WTC11 (cell line): ENCODE results near the gene ZNF428. TPM values are rescaled to one million over a fixed set of nuclear protein-coding genes. Genes with fewer than 3 reads are reported as not detected.

Experiments
- ATAC-seq: fragments of 200-7000 bp; cut with Tn5 transposase; 2 replicates; pipeline ENCODE4 v1.10.0; 2021; ENCODE audit warnings: mild to moderate bottlenecking, moderate library complexity
- CTCF ChIA-PET: fragments of 300-600 bp; sonication (Branson Sonifier 250); formaldehyde crosslinking; loops from one replicate; lab custom pipeline; 2021; ENCODE audit warnings: antibody characterized with exemption; lab: Charles Lee
- POLR2A ChIA-PET: fragments of 350-600 bp; sonication (Branson Sonifier 250); formaldehyde crosslinking; loops from one replicate; lab custom pipeline; 2021; ENCODE audit warnings: antibody characterized with exemption; lab: Charles Lee
- DNase-seq: peaks from one replicate; pipeline ENCODE4 v3.0.0; 2021; ENCODE audit warnings: low spot score
- H3K27ac Mint-ChIP-seq: 2 replicates; pipeline ENCODE4 v1.8.0; 2021; ENCODE audit warnings: mixed read lengths
- H3K27me3 Mint-ChIP-seq: 2 replicates; pipeline ENCODE4 v1.8.0; 2021; ENCODE audit warnings: low read depth, mild to moderate bottlenecking, moderate library complexity, mixed read lengths
- H3K36me3 Mint-ChIP-seq: 2 replicates; pipeline ENCODE4 v1.8.0; 2021; ENCODE audit warnings: mixed read lengths
- H3K4me1 Mint-ChIP-seq: 2 replicates; pipeline ENCODE4 v1.8.0; 2022; ENCODE audit warnings: mixed read lengths
- H3K4me3 Mint-ChIP-seq: 2 replicates; pipeline ENCODE4 v1.8.0; 2021; ENCODE audit warnings: mild to moderate bottlenecking, moderate library complexity, mixed read lengths
- H3K9me3 Mint-ChIP-seq: 2 replicates; pipeline ENCODE4 v1.8.0; 2021; ENCODE audit warnings: mixed read lengths
- AR ChIP-seq: fragments of 250-450 bp; sonication (Bioruptor Pico); IDR thresholded peaks from 2 replicates; pipeline ENCODE4 v1.9.0; 2021; ENCODE audit warnings: mild to moderate bottlenecking
- ATF1 ChIP-seq: sonication (generic); formaldehyde crosslinking; IDR thresholded peaks from 2 replicates; pipeline ENCODE4 v1.8.1; 2023; ENCODE audit warnings: mild to moderate bottlenecking, moderate library complexity, missing genetic modification reagents
- CREB1 ChIP-seq: sonication (generic); formaldehyde crosslinking; IDR thresholded peaks from 2 replicates; pipeline ENCODE4 v1.8.0; 2023; ENCODE audit warnings: mild to moderate bottlenecking, missing genetic modification reagents
- EMX1 ChIP-seq: fragments of 250-450 bp; sonication (Bioruptor Pico); IDR thresholded peaks from 2 replicates; pipeline ENCODE4 v1.8.0; 2021; ENCODE audit warnings: mild to moderate bottlenecking
- FOXJ3 ChIP-seq: sonication (generic); formaldehyde crosslinking; IDR thresholded peaks from 2 replicates; pipeline ENCODE4 v1.9.0; 2021; ENCODE audit warnings: missing genetic modification reagents, mild to moderate bottlenecking, borderline replicate concordance
- FOXP1 ChIP-seq: sonication (generic); formaldehyde crosslinking; IDR thresholded peaks from 2 replicates; pipeline ENCODE4 v1.8.0; 2022; ENCODE audit warnings: missing genetic modification reagents, mild to moderate bottlenecking, moderate library complexity, borderline replicate concordance
- MXD4 ChIP-seq: fragments of 250-450 bp; sonication (Bioruptor Pico); IDR thresholded peaks from 2 replicates; pipeline ENCODE4 v1.8.0; 2021; ENCODE audit warnings: mild to moderate bottlenecking, moderate library complexity, borderline replicate concordance
- NFATC4 ChIP-seq: fragments of 250-450 bp; sonication (Bioruptor Pico); IDR thresholded peaks from 2 replicates; pipeline ENCODE4 v1.9.0; 2021; ENCODE audit warnings: mild to moderate bottlenecking
- NR1H2 ChIP-seq: sonication (generic); formaldehyde crosslinking; IDR thresholded peaks from 2 replicates; pipeline ENCODE4 v1.9.0; 2021; ENCODE audit warnings: mild to moderate bottlenecking, moderate library complexity, missing genetic modification reagents
- RORB ChIP-seq: fragments of 250-450 bp; sonication (Bioruptor Pico); IDR thresholded peaks from 2 replicates; pipeline ENCODE4 v1.9.0; 2021; ENCODE audit warnings: mild to moderate bottlenecking
- SP1 ChIP-seq: sonication (generic); formaldehyde crosslinking; conservative IDR thresholded peaks from 2 replicates; pipeline ENCODE4 v1.8.1; 2022; ENCODE audit warnings: missing genetic modification reagents
- TEAD1 ChIP-seq: sonication (generic); formaldehyde crosslinking; IDR thresholded peaks from 2 replicates; pipeline ENCODE4 v1.8.0; 2022; ENCODE audit warnings: mild to moderate bottlenecking, missing genetic modification reagents
- TP53 ChIP-seq: sonication (generic); formaldehyde crosslinking; IDR thresholded peaks from 2 replicates; pipeline ENCODE4 v1.8.1; 2023; ENCODE audit warnings: mild to moderate bottlenecking, missing genetic modification reagents
- ZBTB21 ChIP-seq: sonication (generic); formaldehyde crosslinking; IDR thresholded peaks from 2 replicates; pipeline ENCODE4 v1.8.1; 2023; ENCODE audit warnings: mild to moderate bottlenecking, missing genetic modification reagents, borderline replicate concordance
- ZNF317 ChIP-seq: sonication (generic); formaldehyde crosslinking; IDR thresholded peaks from 2 replicates; pipeline ENCODE4 v1.8.1; 2023; ENCODE audit warnings: low read depth, mild to moderate bottlenecking, moderate library complexity, missing genetic modification reagents, borderline replicate concordance
- ZNF671 ChIP-seq: fragments of 250-450 bp; sonication (Bioruptor Pico); IDR thresholded peaks from 2 replicates; pipeline ENCODE4 v1.8.0; 2021; ENCODE audit warnings: mild to moderate bottlenecking
- total RNA-seq: library from RNA; stranded (reverse); gene quantifications from 3 replicates; pipeline ENCODE4 v1.2.3, GENCODE V29; 2021
- TF ChIP-seq, protein P1 (sequence below): sonication (generic); formaldehyde crosslinking; IDR thresholded peaks from 2 replicates; pipeline ENCODE4 v1.8.1; 2023; ENCODE audit warnings: mild to moderate bottlenecking, missing genetic modification reagents, borderline replicate concordance
- TF ChIP-seq, protein P2 (sequence below): fragments of 250-450 bp; sonication (Bioruptor Pico); IDR thresholded peaks from 2 replicates; pipeline ENCODE4 v1.8.0; 2021; ENCODE audit warnings: mild to moderate bottlenecking
- TF ChIP-seq, protein P3 (sequence below): sonication (generic); formaldehyde crosslinking; IDR thresholded peaks from 2 replicates; pipeline ENCODE4 v1.8.0; 2022; ENCODE audit warnings: mild to moderate bottlenecking, missing genetic modification reagents

Gene ZNF428
- total RNA-seq, 1 experiment from 2014 or later = 20.1 TPM

DNA sequence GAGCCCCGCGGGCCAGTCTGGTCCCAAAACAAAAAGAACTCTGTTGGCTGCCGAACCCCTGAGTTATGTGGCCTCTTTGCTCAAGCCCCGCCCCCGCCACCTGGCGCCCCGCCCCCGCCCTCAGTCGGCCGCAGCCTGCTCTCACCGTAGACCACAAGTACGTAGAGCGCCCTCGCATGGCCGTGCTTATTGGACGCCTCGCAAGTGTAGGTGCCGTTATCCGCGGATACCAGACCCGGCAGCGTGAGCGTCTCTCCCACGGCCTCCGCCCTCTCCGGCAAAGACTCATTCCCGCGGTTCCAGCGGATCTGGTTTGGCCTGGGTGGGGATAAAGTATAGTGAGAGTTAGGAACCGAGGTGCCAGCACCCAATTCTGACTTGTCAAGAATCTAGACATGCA, 5.5 kb upstream of the ZNF428 start:
- H3K4me1 Mint-ChIP-seq = peaks cover 26% of the 10 kb centered on the region
- peak; percentile 82 for ATAC-seq
- DNase-seq = peak; percentile 98
- ChIA-PET POLR2A (no interaction called here), CTCF (interaction anchor here (1.6 to 3.6 kb wide), 4 partner anchors 28 to 90 kb away, joined by 5 to 18 read pairs (median 6); no protein-coding TSS in a partner anchor)
- TF ChIP-seq, protein P1, sequence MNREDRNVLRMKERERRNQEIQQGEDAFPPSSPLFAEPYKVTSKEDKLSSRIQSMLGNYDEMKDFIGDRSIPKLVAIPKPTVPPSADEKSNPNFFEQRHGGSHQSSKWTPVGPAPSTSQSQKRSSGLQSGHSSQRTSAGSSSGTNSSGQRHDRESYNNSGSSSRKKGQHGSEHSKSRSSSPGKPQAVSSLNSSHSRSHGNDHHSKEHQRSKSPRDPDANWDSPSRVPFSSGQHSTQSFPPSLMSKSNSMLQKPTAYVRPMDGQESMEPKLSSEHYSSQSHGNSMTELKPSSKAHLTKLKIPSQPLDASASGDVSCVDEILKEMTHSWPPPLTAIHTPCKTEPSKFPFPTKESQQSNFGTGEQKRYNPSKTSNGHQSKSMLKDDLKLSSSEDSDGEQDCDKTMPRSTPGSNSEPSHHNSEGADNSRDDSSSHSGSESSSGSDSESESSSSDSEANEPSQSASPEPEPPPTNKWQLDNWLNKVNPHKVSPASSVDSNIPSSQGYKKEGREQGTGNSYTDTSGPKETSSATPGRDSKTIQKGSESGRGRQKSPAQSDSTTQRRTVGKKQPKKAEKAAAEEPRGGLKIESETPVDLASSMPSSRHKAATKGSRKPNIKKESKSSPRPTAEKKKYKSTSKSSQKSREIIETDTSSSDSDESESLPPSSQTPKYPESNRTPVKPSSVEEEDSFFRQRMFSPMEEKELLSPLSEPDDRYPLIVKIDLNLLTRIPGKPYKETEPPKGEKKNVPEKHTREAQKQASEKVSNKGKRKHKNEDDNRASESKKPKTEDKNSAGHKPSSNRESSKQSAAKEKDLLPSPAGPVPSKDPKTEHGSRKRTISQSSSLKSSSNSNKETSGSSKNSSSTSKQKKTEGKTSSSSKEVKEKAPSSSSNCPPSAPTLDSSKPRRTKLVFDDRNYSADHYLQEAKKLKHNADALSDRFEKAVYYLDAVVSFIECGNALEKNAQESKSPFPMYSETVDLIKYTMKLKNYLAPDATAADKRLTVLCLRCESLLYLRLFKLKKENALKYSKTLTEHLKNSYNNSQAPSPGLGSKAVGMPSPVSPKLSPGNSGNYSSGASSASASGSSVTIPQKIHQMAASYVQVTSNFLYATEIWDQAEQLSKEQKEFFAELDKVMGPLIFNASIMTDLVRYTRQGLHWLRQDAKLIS (CRISPR knock-in tag) = no peak
- TF ChIP-seq SP1 = peak; percentile 50; the same call in 1 of the 2 replicates
- 0 out of 2 replicates have a peak, but pooled peaks have one; percentile 69 for TF ChIP-seq EMX1 (CRISPR knock-in tag)
- TF ChIP-seq TP53 (CRISPR knock-in tag) = no peak
- TF ChIP-seq TEAD1 (CRISPR knock-in tag) = no peak
- no peaks in the 10 kb centered on the region for H3K36me3 Mint-ChIP-seq
- H3K27ac Mint-ChIP-seq = peak overlapping the region; percentile 97
- H3K4me3 Mint-ChIP-seq = peak overlapping the region; percentile 47
- H3K27me3 Mint-ChIP-seq = peaks cover 34% of the 10 kb centered on the region
- H3K9me3 Mint-ChIP-seq = no peaks in the 10 kb centered on the region

DNA sequence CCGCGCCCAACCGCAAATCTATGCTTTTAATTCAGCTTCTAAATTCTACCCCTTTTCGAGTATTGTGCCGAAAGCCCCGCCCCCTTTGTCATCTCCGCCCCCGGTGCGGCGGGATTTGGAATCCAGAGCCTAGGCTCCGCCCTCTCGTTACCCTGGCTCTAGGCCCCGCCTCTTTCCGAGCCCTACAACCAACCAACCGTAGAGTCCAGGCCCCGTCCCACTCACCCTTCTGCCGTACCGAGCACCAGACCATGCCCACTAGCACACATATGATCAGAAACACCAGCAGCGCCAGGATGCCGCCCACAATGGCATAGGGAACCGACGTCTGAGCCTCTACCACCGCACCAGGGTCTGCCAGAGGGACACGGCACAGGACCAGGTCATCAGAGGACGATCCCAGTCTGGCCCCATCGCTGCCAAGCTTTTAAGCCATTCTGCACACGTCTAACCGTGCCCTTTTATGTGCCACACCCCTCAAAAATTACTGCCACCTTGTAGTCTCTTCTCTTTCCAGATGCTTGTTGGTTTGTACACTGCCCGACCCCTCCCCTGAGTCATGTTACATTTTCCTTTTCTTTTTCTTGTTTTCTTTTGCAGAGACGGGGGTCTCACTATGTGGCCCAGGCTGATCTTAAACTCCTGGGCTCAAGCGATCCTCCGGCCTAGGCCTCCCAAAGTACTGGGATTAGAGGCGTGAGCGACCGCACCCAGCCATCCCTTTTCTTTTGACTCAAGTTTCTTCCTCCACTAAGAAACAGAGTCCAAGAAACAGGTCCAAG, 4.7 kb upstream of the ZNF428 start:
- CTCF ChIA-PET = interaction anchor here (0.9 to 3.6 kb wide), 4 partner anchors 28 to 89 kb away, joined by 3 to 18 read pairs (median 4); partner anchors contain the start of genes IRGQ, PLAUR and ZNF576
- Mint-ChIP-seq H3K4me3 (no peak overlapping the region), H3K4me1 (peaks cover 27% of the 10 kb centered on the region), H3K27ac (peak overlapping the region; percentile 97), H3K36me3 (no peaks in the 10 kb centered on the region), H3K9me3 (no peaks in the 10 kb centered on the region), H3K27me3 (peaks cover 31% of the 10 kb centered on the region)
- TF ChIP-seq NR1H2 (CRISPR knock-in tag) (no peak), CREB1 (CRISPR knock-in tag) (peak; percentile 15; the same call in 1 of the 2 replicates)
- peak; percentile 16 for ATAC-seq
- DNase-seq = peak; percentile 88
- POLR2A ChIA-PET = no interaction called here

- Mint-ChIP-seq H3K36me3 (no peaks in the 10 kb centered on the region), H3K4me3 (no peak overlapping the region), H3K4me1 (peaks cover 27% of the 10 kb centered on the region), H3K9me3 (no peaks in the 10 kb centered on the region), H3K27ac (no peak overlapping the region), H3K27me3 (peaks cover 20% of the 10 kb centered on the region)
- DNase-seq (no peak), ATAC-seq (no peak)
- CTCF ChIA-PET = interaction anchor here (1.0 kb wide), 1 partner anchor 27 kb away, joined by 3 read pairs; the partner anchor contains the start of genes IRGQ and ZNF576
- POLR2A ChIA-PET = no interaction called here
- no peak for TF ChIP-seq FOXJ3 (CRISPR knock-in tag)
- no peak for TF ChIP-seq ZNF317 (CRISPR knock-in tag)
- TF ChIP-seq RORB (CRISPR knock-in tag) = no peak
- no peak for TF ChIP-seq ZBTB21 (CRISPR knock-in tag)
- TF ChIP-seq, protein P2, sequence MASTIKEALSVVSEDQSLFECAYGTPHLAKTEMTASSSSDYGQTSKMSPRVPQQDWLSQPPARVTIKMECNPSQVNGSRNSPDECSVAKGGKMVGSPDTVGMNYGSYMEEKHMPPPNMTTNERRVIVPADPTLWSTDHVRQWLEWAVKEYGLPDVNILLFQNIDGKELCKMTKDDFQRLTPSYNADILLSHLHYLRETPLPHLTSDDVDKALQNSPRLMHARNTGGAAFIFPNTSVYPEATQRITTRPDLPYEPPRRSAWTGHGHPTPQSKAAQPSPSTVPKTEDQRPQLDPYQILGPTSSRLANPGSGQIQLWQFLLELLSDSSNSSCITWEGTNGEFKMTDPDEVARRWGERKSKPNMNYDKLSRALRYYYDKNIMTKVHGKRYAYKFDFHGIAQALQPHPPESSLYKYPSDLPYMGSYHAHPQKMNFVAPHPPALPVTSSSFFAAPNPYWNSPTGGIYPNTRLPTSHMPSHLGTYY = no peak
- TF ChIP-seq, protein P3, sequence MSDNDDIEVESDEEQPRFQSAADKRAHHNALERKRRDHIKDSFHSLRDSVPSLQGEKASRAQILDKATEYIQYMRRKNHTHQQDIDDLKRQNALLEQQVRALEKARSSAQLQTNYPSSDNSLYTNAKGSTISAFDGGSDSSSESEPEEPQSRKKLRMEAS (CRISPR knock-in tag) = no peak
Observed at GRCh38 chr19:43622956-43623355, 3.5 kb upstream of the ZNF428 start.

- DNase-seq = no peak
- ChIA-PET CTCF (interaction anchor here (1.6 kb wide), 1 partner anchor 67 kb away, joined by 5 read pairs; no protein-coding TSS in a partner anchor), POLR2A (no interaction called here)
- Mint-ChIP-seq H3K27me3 (peaks cover 11% of the 10 kb centered on the region), H3K36me3 (no peaks in the 10 kb centered on the region), H3K27ac (no peak overlapping the region), H3K4me3 (no peak overlapping the region), H3K9me3 (no peaks in the 10 kb centered on the region), H3K4me1 (peaks cover 27% of the 10 kb centered on the region)
- no peak for ATAC-seq
- TF ChIP-seq ZNF671 (CRISPR knock-in tag) (no peak), SP1 (no peak), NFATC4 (CRISPR knock-in tag) (no peak), AR (CRISPR knock-in tag) (no peak), FOXP1 (no peak), ATF1 (CRISPR knock-in tag) (no peak), MXD4 (CRISPR knock-in tag) (no peak)
- TF ChIP-seq, protein P3 (CRISPR knock-in tag) = no peak
Observed at GRCh38 chr19:43622070-43622469, 2.6 kb upstream of the ZNF428 start.
